ENCODE results near the gene KRT20. TPM values are rescaled to one million over a fixed set of nuclear protein-coding genes. Genes with fewer than 3 reads are reported as not detected.

KRT20 gene
- polyA plus RNA-seq, 1 donor (not counting 4 experiments of a cell fraction or from before 2014, with no cell fraction given): not detected

DNA sequence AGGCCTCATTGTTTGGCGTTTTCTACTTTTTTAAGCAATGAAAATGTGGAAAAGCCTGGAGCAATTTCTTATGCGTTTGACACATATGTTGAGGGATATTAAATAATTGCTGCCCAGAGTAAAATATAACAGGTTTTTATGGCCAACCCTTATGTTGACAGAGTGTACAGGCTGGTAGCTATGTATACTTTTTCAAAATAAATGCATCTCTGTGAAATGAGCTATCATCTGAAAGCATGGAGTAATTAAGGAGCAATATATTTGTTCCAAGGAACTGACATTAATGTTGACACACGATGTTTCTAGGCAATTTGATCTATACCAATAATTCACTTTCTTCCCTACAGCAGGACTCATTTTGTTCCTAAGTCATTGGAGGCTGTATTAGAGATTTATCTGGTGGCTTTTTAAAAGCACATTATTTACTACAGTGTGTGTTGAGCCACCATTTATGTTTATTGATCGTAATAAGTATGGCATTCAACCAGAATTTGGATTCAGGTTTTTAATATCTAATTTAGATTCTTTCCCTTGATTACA, 11.9 kb upstream of the KRT20 start:
- no peaks in the 10 kb centered on the region for H3K36me3 ChIP-seq (ENCODE audit: control insufficient read depth in 2 of 2, extremely low read depth in 1 of 2, insufficient read depth in 2 of 2, low read length in 2 of 2)
- peaks cover 4% of the 10 kb centered on the region for H3K4me1 ChIP-seq (ENCODE audit: control insufficient read depth, extremely low read depth, insufficient read depth, low read length)
- FAIRE-seq: no peak
- H3K4me3 ChIP-seq (ENCODE audit: control insufficient read depth in 2 of 3, extremely low read depth in 1 of 3, insufficient read depth in 2 of 3, low read depth in 1 of 3, low read length in 3 of 3): no peak overlapping the region
- no peak for DNase-seq (ENCODE audit: low read depth, low spot score)
- dilution Hi-C loops (cut with MboI; ENCODE audit: extremely low pct_ligation_motif_present, low sequenced_read_pairs): no loop called here
- no peaks in the 10 kb centered on the region for H4K20me1 ChIP-seq (ENCODE audit: control insufficient read depth, extremely low read depth, insufficient read depth, low read length)
- H3K79me2 ChIP-seq (ENCODE audit: control insufficient read depth, insufficient read depth, low read length): no peaks in the 10 kb centered on the region
- no peaks in the 10 kb centered on the region for H3K9me3 ChIP-seq (ENCODE audit: control insufficient read depth, low read depth, low read length)
- H3K27ac ChIP-seq (ENCODE audit: control insufficient read depth, insufficient read depth, low read length): no peak overlapping the region
- no peaks in the 10 kb centered on the region for H3K27me3 ChIP-seq (ENCODE audit: control insufficient read depth, extremely low read depth, insufficient read depth, low read length)
- no peak overlapping the region for H3K9ac ChIP-seq (ENCODE audit: control insufficient read depth, extremely low read depth, insufficient read depth, low read length)
- no peaks in the 10 kb centered on the region for H3K9me1 ChIP-seq (ENCODE audit: control insufficient read depth, extremely low read depth, insufficient read depth, low read length)
- no peak overlapping the region for H2AFZ ChIP-seq (ENCODE audit: control insufficient read depth, low read length)
- TF ChIP-seq, protein P1, sequence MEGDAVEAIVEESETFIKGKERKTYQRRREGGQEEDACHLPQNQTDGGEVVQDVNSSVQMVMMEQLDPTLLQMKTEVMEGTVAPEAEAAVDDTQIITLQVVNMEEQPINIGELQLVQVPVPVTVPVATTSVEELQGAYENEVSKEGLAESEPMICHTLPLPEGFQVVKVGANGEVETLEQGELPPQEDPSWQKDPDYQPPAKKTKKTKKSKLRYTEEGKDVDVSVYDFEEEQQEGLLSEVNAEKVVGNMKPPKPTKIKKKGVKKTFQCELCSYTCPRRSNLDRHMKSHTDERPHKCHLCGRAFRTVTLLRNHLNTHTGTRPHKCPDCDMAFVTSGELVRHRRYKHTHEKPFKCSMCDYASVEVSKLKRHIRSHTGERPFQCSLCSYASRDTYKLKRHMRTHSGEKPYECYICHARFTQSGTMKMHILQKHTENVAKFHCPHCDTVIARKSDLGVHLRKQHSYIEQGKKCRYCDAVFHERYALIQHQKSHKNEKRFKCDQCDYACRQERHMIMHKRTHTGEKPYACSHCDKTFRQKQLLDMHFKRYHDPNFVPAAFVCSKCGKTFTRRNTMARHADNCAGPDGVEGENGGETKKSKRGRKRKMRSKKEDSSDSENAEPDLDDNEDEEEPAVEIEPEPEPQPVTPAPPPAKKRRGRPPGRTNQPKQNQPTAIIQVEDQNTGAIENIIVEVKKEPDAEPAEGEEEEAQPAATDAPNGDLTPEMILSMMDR (optimal IDR thresholded peaks at IDR 0.05 in 1 of 3, IDR thresholded peaks at IDR 0.05 in 1 of 3, conservative IDR thresholded peaks at IDR 0.05 in 1 of 3; ENCODE audit: extremely low read depth in 1 of 3, insufficient read depth in 2 of 3, low read length in 3 of 3): no peak
- no peak for TF ChIP-seq EZH2 (IDR thresholded peaks at IDR 0.05; ENCODE audit: low read length)
- H3K4me2 ChIP-seq (ENCODE audit: control insufficient read depth, extremely low read depth, insufficient read depth, low read depth, low read length): no peak overlapping the region

DNA sequence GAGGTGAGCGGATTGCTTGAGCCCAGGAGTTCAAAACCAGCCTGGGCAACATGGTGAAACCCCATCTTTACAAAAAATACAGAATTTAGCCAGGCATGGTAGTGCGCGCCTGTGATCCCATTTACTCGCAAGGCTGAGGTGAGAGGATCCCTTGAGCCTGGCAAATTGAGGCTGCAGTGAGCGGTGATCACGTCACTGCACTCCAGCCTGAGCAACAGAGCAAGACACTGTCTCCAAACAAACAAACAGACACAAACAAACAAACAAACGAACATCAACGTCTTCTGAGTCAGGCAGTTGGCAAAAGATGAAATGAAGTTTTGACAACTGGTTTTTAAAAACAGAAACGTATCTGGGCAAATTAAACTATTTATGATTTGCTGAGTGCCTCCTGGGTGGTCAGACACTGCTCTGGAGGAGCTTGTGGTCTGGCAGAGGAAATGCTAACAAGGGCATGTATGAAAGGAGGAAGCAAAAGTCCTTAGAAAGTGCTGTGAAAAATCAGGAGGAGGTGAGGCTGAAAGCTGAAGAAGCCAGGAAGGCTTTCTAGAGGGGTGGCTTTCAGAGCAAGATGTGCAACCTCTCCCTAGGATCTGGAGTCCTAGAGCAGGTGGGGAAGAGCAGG, 10.2 kb upstream of the KRT20 start:
- Histone ChIP-seq H3K4me1 (ENCODE audit: control insufficient read depth, extremely low read depth, insufficient read depth, low read length) (no peaks in the 10 kb centered on the region), H3K9me1 (ENCODE audit: control insufficient read depth, extremely low read depth, insufficient read depth, low read length) (no peaks in the 10 kb centered on the region), H3K4me2 (ENCODE audit: control insufficient read depth, extremely low read depth, insufficient read depth, low read depth, low read length) (no peak overlapping the region), H3K36me3 (ENCODE audit: control insufficient read depth in 2 of 2, extremely low read depth in 1 of 2, insufficient read depth in 2 of 2, low read length in 2 of 2) (no peaks in the 10 kb centered on the region), H3K79me2 (ENCODE audit: control insufficient read depth, insufficient read depth, low read length) (no peaks in the 10 kb centered on the region), H3K4me3 (ENCODE audit: control insufficient read depth in 2 of 3, extremely low read depth in 1 of 3, insufficient read depth in 2 of 3, low read depth in 1 of 3, low read length in 3 of 3) (no peak overlapping the region), H2AFZ (ENCODE audit: control insufficient read depth, low read length) (no peak overlapping the region), H3K27ac (ENCODE audit: control insufficient read depth, insufficient read depth, low read length) (no peak overlapping the region), H4K20me1 (ENCODE audit: control insufficient read depth, extremely low read depth, insufficient read depth, low read length) (no peaks in the 10 kb centered on the region), H3K27me3 (ENCODE audit: control insufficient read depth, extremely low read depth, insufficient read depth, low read length) (no peaks in the 10 kb centered on the region), H3K9ac (ENCODE audit: control insufficient read depth, extremely low read depth, insufficient read depth, low read length) (no peak overlapping the region), H3K9me3 (ENCODE audit: control insufficient read depth, low read depth, low read length) (no peaks in the 10 kb centered on the region)
- no peak for FAIRE-seq
- dilution Hi-C loops (cut with MboI; ENCODE audit: extremely low pct_ligation_motif_present, low sequenced_read_pairs): no loop called here
- TF ChIP-seq, protein P1 (optimal IDR thresholded peaks at IDR 0.05 in 1 of 3, IDR thresholded peaks at IDR 0.05 in 1 of 3, conservative IDR thresholded peaks at IDR 0.05 in 1 of 3; ENCODE audit: extremely low read depth in 1 of 3, insufficient read depth in 2 of 3, low read length in 3 of 3): no peak
- no peak for TF ChIP-seq EZH2 (IDR thresholded peaks at IDR 0.05; ENCODE audit: low read length)
- DNase-seq (ENCODE audit: low read depth, low spot score): no peak

Data from keratinocyte (primary cell).